Upper lobe of right lung (tissue), 1 donor: Measurements from ENCODE around the gene KIAA1217. TPM values are rescaled to one million over a fixed set of nuclear protein-coding genes. Genes with fewer than 3 reads are reported as not detected.
A peak's percentile ranks its signal among the peaks of the same experiment; 100 is the strongest.

Experiments used
- ATAC-seq: fragments of 200-7000 bp; cut with Tn5 transposase; one replicate; pipeline ENCODE4 v1.9.1; 2020; ENCODE audit warnings: mild to moderate bottlenecking, moderate library complexity
- DNase-seq: peaks from one replicate; pipeline ENCODE4 v3.0.0-alpha.2; 2020
- H3K27ac ChIP-seq: fragments of 200-600 bp; one replicate; pipeline ENCODE4 v1.8.0; 2022
- H3K27me3 ChIP-seq: fragments of 200-600 bp; one replicate; pipeline ENCODE4 v1.8.0; 2022; ENCODE audit warnings: mild to moderate bottlenecking
- H3K36me3 ChIP-seq: fragments of 200-600 bp; one replicate; pipeline ENCODE4 v1.8.0; 2022
- H3K4me1 ChIP-seq: fragments of 200-600 bp; one replicate; pipeline ENCODE4 v1.8.0; 2022
- H3K4me3 ChIP-seq: fragments of 200-600 bp; one replicate; pipeline ENCODE4 v1.8.0; 2022; ENCODE audit warnings: mild to moderate bottlenecking
- H3K9me3 ChIP-seq: fragments of 200-600 bp; one replicate; pipeline ENCODE4 v1.8.0; 2022
- CTCF ChIP-seq: fragments of 200-600 bp; IDR thresholded peaks from one replicate; pipeline ENCODE4 v1.8.0; 2022; ENCODE audit warnings: antibody characterized with exemption
- intact Hi-C: fragments of 100-400 bp; cut with DNase I; formaldehyde crosslinking; loops from one replicate; pipeline ENCODE4 v1.11.0; 2022
- total RNA-seq: library from RNA; stranded (reverse); fragmentation: NEBNext Ultra II Directional; extraction: Animal tissue kit (Norgen Biotek cat#: 25700); gene quantifications from one replicate; pipeline ENCODE4 v1.2.1, GENCODE V29; 2021
- donor health status: DM: no; HTN: yes; CAD: no; lungs with severe emphysema.

Gene KIAA1217
- total RNA-seq, 1 donor from 2014 or later = 23.5 TPM

- ATAC-seq = no peak
- H3K27ac ChIP-seq = no peak overlapping the region
- intact Hi-C loops = no loop called here
- H3K9me3 ChIP-seq = no peaks in the 10 kb centered on the region
- TF ChIP-seq CTCF = no peak
- H3K4me1 ChIP-seq = no peaks in the 10 kb centered on the region
- no peaks in the 10 kb centered on the region for H3K27me3 ChIP-seq
- DNase-seq = no peak
- no peaks in the 10 kb centered on the region for H3K36me3 ChIP-seq
- H3K4me3 ChIP-seq = no peak overlapping the region
Observed at GRCh38 chr10:24262929-24263590, 54.1 kb downstream of the KIAA1217 start.

GRCh38 chr10:24269476-24269875 lies 60.5 kb downstream of the KIAA1217 start:
- intact Hi-C loops = no loop called here
- no peaks in the 10 kb centered on the region for H3K4me1 ChIP-seq
- no peaks in the 10 kb centered on the region for H3K27me3 ChIP-seq
- H3K9me3 ChIP-seq = no peaks in the 10 kb centered on the region
- ATAC-seq = no peak
- TF ChIP-seq CTCF = no peak
- H3K36me3 ChIP-seq = no peaks in the 10 kb centered on the region
- H3K27ac ChIP-seq = no peak overlapping the region
- no peak for DNase-seq
- no peak overlapping the region for H3K4me3 ChIP-seq

GRCh38 chr10:24272374-24272773 lies 63.4 kb downstream of the KIAA1217 start:
- Histone ChIP-seq H3K9me3 (no peaks in the 10 kb centered on the region), H3K36me3 (no peaks in the 10 kb centered on the region), H3K4me3 (no peak overlapping the region), H3K27ac (no peak overlapping the region), H3K4me1 (no peaks in the 10 kb centered on the region), H3K27me3 (no peaks in the 10 kb centered on the region)
- DNase-seq = no peak
- no peak for ATAC-seq
- TF ChIP-seq CTCF = no peak
- intact Hi-C loops = no loop called here

GRCh38 chr10:24277277-24277676 lies 68.3 kb downstream of the KIAA1217 start:
- Histone ChIP-seq H3K9me3 (no peaks in the 10 kb centered on the region), H3K27me3 (no peaks in the 10 kb centered on the region), H3K4me1 (no peaks in the 10 kb centered on the region), H3K36me3 (no peaks in the 10 kb centered on the region), H3K27ac (no peak overlapping the region), H3K4me3 (no peak overlapping the region)
- no peak for DNase-seq
- TF ChIP-seq CTCF = no peak
- intact Hi-C loops = no loop called here
- ATAC-seq = no peak

- ATAC-seq (peak; percentile 46), DNase-seq (no peak)
- no peaks in the 10 kb centered on the region for H3K36me3 ChIP-seq
- no peak for TF ChIP-seq CTCF
- no peaks in the 10 kb centered on the region for H3K27me3 ChIP-seq
- H3K4me1 ChIP-seq = no peaks in the 10 kb centered on the region
- H3K4me3 ChIP-seq = no peak overlapping the region
- H3K27ac ChIP-seq = no peak overlapping the region
- H3K9me3 ChIP-seq = no peaks in the 10 kb centered on the region
- intact Hi-C loops = no loop called here
Observed at GRCh38 chr10:24277771-24278170, 68.8 kb downstream of the KIAA1217 start.
